Mammary epithelial cell (primary cell): Measurements from ENCODE around the gene C15orf39.

ENCODE experiments used
- CTCF ChIP-seq, 2 donors: IDR thresholded peaks in 1 of 2; conservative IDR thresholded peaks in 1 of 2; 2 replicates each; pipeline ENCODE4 v1.5.1; 2011 to 2012; ENCODE audit warnings: inconsistent platforms in 2 of 2, low read length in 2 of 2, mild to moderate bottlenecking in 2 of 2, control low read depth in 1 of 2, low read depth in 1 of 2; ENCODE audit not compliant: insufficient read depth in 1 of 2; ENCODE audit errors: extremely low read depth in 1 of 2
- EZH2 ChIP-seq: IDR thresholded peaks from 2 replicates; pipeline ENCODE4 v1.6.1; 2012; ENCODE audit warnings: low read length, inconsistent platforms, borderline replicate concordance

- TF ChIP-seq CTCF (conservative IDR thresholded peaks at IDR 0.05 in 1 of 2, IDR thresholded peaks at IDR 0.05 in 1 of 2; ENCODE audit: extremely low read depth in 1 of 2, insufficient read depth in 1 of 2, low read depth in 1 of 2, low read length in 2 of 2): no peak
- no peak for TF ChIP-seq EZH2
Observed at GRCh38 chr15:75224281-75224680, 22.6 kb downstream of the C15orf39 start.
